NOMO-1 treated with DMSO at 0.1 percent for 48 hours (cell line): Measurements from ENCODE around the gene RASGRF1.
"Not testable (repeated sequence)": the region's sequence is repeated elsewhere in the genome, so short reads cannot be mapped to it uniquely, and the experiment has no call there.

Experiments
- DNase-seq: peaks from one replicate; lab custom pipeline; 2025; ENCODE audit not compliant: unreplicated experiment; lab: John Stamatoyannopoulos, UW

Gene RASGRF1, protein sequence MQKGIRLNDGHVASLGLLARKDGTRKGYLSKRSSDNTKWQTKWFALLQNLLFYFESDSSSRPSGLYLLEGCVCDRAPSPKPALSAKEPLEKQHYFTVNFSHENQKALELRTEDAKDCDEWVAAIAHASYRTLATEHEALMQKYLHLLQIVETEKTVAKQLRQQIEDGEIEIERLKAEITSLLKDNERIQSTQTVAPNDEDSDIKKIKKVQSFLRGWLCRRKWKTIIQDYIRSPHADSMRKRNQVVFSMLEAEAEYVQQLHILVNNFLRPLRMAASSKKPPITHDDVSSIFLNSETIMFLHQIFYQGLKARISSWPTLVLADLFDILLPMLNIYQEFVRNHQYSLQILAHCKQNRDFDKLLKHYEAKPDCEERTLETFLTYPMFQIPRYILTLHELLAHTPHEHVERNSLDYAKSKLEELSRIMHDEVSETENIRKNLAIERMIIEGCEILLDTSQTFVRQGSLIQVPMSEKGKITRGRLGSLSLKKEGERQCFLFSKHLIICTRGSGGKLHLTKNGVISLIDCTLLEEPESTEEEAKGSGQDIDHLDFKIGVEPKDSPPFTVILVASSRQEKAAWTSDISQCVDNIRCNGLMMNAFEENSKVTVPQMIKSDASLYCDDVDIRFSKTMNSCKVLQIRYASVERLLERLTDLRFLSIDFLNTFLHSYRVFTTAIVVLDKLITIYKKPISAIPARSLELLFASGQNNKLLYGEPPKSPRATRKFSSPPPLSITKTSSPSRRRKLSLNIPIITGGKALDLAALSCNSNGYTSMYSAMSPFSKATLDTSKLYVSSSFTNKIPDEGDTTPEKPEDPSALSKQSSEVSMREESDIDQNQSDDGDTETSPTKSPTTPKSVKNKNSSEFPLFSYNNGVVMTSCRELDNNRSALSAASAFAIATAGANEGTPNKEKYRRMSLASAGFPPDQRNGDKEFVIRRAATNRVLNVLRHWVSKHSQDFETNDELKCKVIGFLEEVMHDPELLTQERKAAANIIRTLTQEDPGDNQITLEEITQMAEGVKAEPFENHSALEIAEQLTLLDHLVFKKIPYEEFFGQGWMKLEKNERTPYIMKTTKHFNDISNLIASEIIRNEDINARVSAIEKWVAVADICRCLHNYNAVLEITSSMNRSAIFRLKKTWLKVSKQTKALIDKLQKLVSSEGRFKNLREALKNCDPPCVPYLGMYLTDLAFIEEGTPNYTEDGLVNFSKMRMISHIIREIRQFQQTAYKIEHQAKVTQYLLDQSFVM (N-terminal part only)

DNA sequence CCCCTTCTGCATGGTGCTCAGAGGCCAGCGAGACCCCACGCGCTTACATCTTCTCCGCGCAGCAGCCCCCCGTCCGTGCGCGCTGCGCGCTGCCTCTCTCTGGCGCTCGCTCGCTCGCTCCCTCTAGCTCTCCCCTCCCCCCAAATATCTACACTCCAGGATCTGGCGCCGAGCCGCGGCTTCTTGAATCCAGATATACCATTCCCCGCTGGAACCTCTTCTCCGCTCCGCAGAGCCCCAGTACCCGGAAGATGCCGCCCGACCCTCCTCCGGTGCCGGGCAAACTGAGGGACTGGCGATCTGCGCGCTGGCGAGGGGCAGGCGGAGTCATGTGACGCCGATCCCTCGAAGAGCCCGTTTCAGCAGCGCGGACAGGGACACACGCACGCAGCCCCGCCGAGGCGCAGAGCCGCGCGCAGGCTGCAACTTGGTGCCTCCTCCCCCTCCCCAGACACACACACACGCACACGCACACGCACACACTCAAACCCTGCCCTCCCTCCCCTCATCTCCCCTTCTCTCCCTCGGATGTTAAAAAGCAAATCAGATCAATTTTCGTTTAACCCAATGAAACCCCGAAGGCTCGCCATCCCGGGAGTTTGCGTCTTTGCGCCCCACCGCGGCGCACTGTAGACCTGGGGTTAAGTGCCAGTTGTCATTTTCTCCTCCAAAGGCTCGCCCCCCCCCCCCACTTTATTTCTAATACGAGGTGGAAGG lies at the start of gene RASGRF1:
RASGRF1 (minus strand) TSS at position 294 of the 717 bp plus-strand sequence; CDS start at position 12, 282 bp downstream.
- no peak for DNase-seq

DNA sequence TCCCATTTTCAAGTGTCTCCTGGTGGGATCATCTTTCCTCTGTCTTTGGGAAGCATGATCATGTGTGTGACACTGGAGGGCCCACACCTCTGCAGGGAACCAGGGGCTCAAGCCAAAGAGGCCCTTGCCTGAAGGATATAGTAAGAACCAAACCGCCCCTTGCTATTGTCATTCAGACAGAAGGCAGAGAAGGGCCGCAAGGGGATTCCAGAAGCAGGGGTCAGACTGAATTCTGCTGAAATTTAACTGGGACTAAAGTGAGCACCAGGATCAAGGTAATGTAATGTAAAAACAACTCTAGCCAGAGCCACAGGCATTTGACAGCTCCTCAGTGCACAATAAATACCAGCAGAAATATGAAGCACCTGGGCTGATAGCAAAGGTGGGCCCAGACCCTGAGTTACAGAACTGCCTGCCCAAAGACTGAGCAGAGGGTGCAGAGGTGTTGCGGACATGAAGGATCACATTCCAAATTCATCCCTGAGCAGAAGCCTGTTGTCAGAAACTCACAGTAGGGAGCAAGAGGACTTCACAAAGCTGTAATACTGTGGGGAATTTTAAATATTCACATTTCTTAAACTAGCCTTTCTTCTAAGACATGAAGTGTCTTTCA lies 46.0 kb upstream of the RASGRF1 start:
- DNase-seq, result no peak

- no peak for DNase-seq
Measured at GRCh38 chr15:79133309-79133708, 42.7 kb upstream of the RASGRF1 start.

DNA sequence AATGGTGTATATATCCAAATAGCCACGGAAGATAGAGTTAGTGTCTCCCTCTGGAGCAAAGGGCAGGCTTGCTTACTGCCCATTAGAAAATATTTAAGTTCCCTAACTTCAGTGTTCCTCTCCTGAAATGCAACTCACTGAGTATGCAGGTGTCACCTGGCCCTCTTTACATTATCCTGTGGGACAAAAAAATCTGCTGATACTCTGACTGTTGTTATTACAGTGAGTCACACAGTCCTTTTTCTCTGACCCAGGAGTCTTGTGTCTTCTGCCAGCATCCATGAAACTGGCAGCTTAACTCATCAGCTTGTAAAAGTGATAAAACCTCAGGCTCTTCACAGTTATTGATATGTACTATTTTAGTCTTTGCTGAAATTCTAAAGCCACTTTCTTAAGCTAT lies 42.2 kb upstream of the RASGRF1 start:
- DNase-seq, result no peak

DNA sequence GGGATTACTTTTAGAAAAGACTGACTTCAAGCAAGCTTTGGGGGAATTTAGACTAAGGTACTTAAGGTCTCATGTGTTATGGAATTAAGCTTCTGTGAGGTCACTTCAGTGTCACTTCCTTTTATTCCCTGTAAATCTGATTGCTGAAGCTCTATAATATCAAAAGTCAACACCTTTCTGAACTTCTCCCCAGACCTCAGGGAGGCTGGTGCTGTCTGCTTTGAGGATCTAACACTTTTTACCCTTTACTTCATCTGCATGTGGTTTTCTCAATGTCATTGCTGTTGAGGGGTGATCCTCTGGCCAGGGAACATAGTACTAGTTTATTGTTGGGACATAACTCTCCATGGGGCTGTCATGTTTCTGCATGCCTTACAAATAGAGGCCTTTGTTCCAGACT lies 41.8 kb upstream of the RASGRF1 start:
- no peak for DNase-seq

GRCh38 chr15:79130535-79131130 lies 40.1 kb upstream of the RASGRF1 start:
- DNase-seq, result no peak

- DNase-seq, result no peak
Measured at GRCh38 chr15:79129235-79129634, 38.7 kb upstream of the RASGRF1 start.

- DNase-seq, result no peak
Measured at GRCh38 chr15:79128556-79128955, 38.0 kb upstream of the RASGRF1 start.

DNA sequence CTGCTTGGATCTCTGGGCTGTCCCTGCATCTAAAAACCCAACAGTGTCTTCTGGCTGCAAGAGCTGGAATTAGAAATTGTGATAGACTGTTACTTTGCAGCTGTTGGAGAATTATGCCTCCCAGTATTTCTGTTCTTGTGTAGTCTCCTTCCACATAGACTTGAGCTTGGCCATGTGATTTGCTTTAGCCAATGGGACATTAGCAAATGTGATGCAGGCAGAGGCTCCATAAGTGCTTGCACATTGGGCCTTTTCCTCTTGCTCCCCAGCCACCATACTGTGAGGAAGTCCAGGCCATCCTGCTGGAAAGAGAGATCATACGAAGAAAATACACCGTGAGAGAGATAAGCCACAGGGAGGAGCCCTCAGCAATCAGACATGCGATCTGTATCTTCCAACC lies 33.8 kb upstream of the RASGRF1 start:
- DNase-seq, result no peak

- DNase-seq, result no peak
Measured at GRCh38 chr15:79122991-79123390, 32.4 kb upstream of the RASGRF1 start.

- DNase-seq, result no peak
Measured at GRCh38 chr15:79122391-79122790, 31.8 kb upstream of the RASGRF1 start.

GRCh38 chr15:79121571-79121970 lies 31.0 kb upstream of the RASGRF1 start:
- no peak for DNase-seq

DNA sequence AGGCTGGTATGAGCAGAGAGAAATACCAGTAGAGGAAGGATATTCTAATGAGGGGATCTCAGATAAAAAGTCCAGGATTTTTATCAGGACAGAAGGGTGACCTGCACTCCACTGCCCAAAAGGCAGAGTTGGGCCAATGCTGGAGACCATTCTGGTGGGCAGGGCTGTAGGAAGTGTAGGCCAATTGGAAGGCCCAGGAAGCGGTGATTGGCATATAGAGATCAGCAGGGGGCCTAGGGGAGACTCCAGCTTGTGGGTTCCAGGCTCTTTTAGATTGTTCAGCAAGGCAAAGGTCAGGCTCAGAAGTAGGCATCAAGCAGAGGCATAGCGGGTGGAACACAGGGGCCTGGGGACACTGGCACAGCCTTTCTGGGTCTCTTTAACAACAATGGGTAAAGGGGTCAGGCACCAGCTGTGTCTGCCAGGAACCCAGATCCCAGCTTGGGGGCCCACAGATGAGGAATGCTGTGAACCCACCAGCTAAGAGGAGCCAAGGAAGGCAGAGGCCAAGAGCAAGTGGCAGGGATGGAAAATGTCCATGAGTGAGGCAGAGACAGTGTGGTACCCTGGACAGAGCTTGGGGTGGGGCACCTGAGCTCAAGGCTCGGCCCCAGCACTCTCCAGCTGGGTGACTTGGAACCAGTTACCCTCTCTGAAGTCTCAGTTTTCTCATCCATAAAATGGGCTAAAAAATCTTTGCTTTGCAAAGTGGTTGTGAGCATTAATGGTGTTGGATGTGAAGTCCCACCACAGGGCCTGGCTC lies 27.0 kb upstream of the RASGRF1 start:
- DNase-seq, result no peak

- no peak for DNase-seq
Measured at GRCh38 chr15:79116771-79117170, 26.2 kb upstream of the RASGRF1 start.

GRCh38 chr15:79115986-79116665 lies 25.5 kb upstream of the RASGRF1 start:
- DNase-seq, result no peak

- DNase-seq, result no peak
Measured at GRCh38 chr15:79113831-79114230, 23.3 kb upstream of the RASGRF1 start.

DNA sequence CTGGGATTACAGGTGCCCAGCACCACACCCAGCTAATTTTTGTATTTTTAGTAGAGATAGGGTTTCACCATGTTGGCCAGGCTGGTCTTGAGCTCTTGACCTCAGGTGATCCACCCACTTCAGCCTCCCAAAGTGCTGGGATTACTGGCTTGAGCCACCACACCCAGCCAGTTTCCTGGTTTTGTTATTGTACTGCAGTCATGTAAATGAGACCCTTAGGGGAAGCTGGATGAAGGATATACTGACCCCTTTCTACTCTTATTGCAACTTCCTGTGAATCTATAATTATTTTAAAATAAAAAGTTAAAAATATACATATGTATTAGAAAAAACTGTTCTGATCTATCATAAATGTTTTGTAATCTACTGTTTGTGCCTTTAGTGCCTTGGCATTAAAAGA lies 20.8 kb upstream of the RASGRF1 start:
- DNase-seq, result not testable (repeated sequence)

DNA sequence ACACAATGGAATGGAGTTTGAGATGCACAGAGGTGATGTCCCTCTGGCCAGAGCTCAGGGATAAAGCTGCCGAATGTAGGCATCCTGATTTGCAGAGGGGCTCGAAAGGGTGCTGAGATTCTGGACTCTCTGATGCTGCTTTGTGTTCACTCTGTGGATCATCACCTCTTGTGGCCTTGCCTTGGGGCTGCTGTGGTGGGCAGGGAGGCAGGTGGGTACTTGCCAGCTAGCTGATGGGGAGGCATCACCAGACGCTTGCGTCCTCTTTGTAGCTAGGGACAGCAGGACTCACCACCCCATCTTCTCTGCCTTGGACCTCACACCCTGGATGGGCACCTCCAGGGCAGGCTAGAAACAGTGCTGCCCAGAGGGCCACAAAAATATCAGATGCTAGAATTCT lies 14.6 kb upstream of the RASGRF1 start:
- DNase-seq, result no peak

GRCh38 chr15:79102595-79102994 lies 12.0 kb upstream of the RASGRF1 start:
- DNase-seq, result no peak
